HepG2 (cell line): Measurements from ENCODE around the gene CABP5. TPM values are rescaled to one million over a fixed set of nuclear protein-coding genes. Genes with fewer than 3 reads are reported as not detected.

Experiments used
- ATAC-seq: fragments of 200-7000 bp; cut with Tn5 transposase; 3 replicates; pipeline ENCODE4 v1.9.1; 2020; ENCODE audit warnings: mild to moderate bottlenecking, moderate library complexity
- BruUV-seq: library from RNA; stranded (reverse); fragments of 400-500 nt; replicated peaks from 2 replicates; lab custom pipeline; 2021; lab: Mats Ljungman, UMichigan
- CTCF ChIA-PET: fragments of 300-600 bp; formaldehyde crosslinking; extraction: SDS; loops from one replicate; lab custom pipeline; 2021; ENCODE audit warnings: low total read pairs, inconsistent platforms, low intra/inter-chr PET ratio; lab: Yijun Ruan, JAX
- POLR2A ChIA-PET: fragments of 350-600 bp; sonication (Branson Sonifier 250); formaldehyde crosslinking; loops from one replicate; lab custom pipeline; 2020; ENCODE audit warnings: antibody characterized with exemption, inconsistent platforms; lab: Yijun Ruan, JAX
- DNase-seq: peaks from one replicate; pipeline ENCODE4 v3.0.0-alpha.2; 2015; ENCODE audit warnings: low spot score
- FAIRE-seq: peaks from 3 replicates; lab custom pipeline; 2011; peaks lifted over from hg19 to GRCh38; lab: Jason Lieb, UNC
- H2AFZ ChIP-seq: one replicate; pipeline ENCODE4 v1.6.1; 2011; ENCODE audit warnings: low read length, inconsistent platforms
- H3K27ac ChIP-seq: fragments of 300-600 bp; 3 replicates; pipeline ENCODE4 v1.8.0; 2011; ENCODE audit warnings: mixed run types, mild to moderate bottlenecking, mixed read lengths, low read length, inconsistent platforms; ENCODE audit not compliant: insufficient read depth; ENCODE audit errors: extremely low read length
- H3K27me3 ChIP-seq, 2 experiments: fragments of 200-600 bp in 1 of 2; 2 replicates in 1 of 2; 3 replicates in 1 of 2; pipeline versions ENCODE4 v1.6.0 to v1.8.0; 2011; ENCODE audit warnings: low read length in 2 of 2, mild to moderate bottlenecking in 2 of 2, moderate library complexity in 2 of 2, inconsistent platforms in 1 of 2; ENCODE audit not compliant: insufficient read depth in 2 of 2, control insufficient read depth in 1 of 2
- H3K36me3 ChIP-seq, 2 experiments: fragments of 200-600 bp in 1 of 2; replicated peaks in 1 of 2; 2 replicates in 1 of 2; 3 replicates in 1 of 2; pipeline versions ENCODE4 v1.5.1 to v1.8.0; 2011; ENCODE audit warnings: low read length in 2 of 2, inconsistent platforms in 1 of 2; ENCODE audit not compliant: insufficient read depth in 2 of 2, control insufficient read depth in 1 of 2
- H3K4me1 ChIP-seq: 2 replicates; pipeline ENCODE4 v1.5.1; 2012; ENCODE audit warnings: low read length, inconsistent platforms; ENCODE audit not compliant: insufficient read depth
- H3K4me2 ChIP-seq: 2 replicates; pipeline ENCODE4 v1.6.0; 2011; ENCODE audit warnings: low read depth, low read length, inconsistent platforms
- H3K4me3 ChIP-seq, 3 experiments: fragments of 200-600 bp in 1 of 3; sonication (generic), shearing (Covaris generic) in 1 of 3; replicated peaks in 1 of 3; 2 replicates each; pipeline ENCODE4 v1.5.1; 2011 to 2016; ENCODE audit warnings: low read length in 3 of 3, inconsistent platforms in 2 of 3, low read depth in 2 of 3, mild to moderate bottlenecking in 2 of 3, control low read depth in 1 of 3, mixed read lengths in 1 of 3; ENCODE audit not compliant: insufficient read depth in 1 of 3
- H3K79me2 ChIP-seq: one replicate; pipeline ENCODE4 v1.6.1; 2011; ENCODE audit warnings: low read length, inconsistent platforms; ENCODE audit not compliant: insufficient read depth
- H3K9ac ChIP-seq: 2 replicates; pipeline ENCODE4 v1.6.0; 2011; ENCODE audit warnings: mild to moderate bottlenecking, low read depth, low read length, inconsistent platforms; ENCODE audit not compliant: insufficient read depth
- H3K9me3 ChIP-seq: 2 replicates; pipeline ENCODE4 v1.5.1; 2012; ENCODE audit warnings: mild to moderate bottlenecking, low read length
- H4K20me1 ChIP-seq: 2 replicates; pipeline ENCODE4 v1.6.0; 2011; ENCODE audit warnings: inconsistent platforms, mild to moderate bottlenecking, low read length, moderate library complexity; ENCODE audit not compliant: insufficient read depth
- MAFK ChIP-seq, 2 experiments: IDR thresholded peaks in 1 of 2; conservative IDR thresholded peaks in 1 of 2; 2 replicates each; pipeline ENCODE4 v1.6.1; 2011; ENCODE audit warnings: improper control_type of control experiment in 2 of 2, low read length in 2 of 2
- MIER3 ChIP-seq: IDR thresholded peaks from 2 replicates; pipeline ENCODE4 v1.6.1; 2016; ENCODE audit warnings: missing compliant biosample characterization, borderline replicate concordance
- NFE2L2 ChIP-seq: fragments of 150-350 bp; IDR thresholded peaks from 2 replicates; pipeline ENCODE4 v1.6.1; 2014; ENCODE audit warnings: low read length
- ZBTB40 ChIP-seq, 2 experiments: fragments of 450-650 bp in 1 of 2; sonication (generic) in 1 of 2; formaldehyde crosslinking in 1 of 2; IDR thresholded peaks; 2 replicates each; pipeline versions ENCODE4 v1.6.1 to v1.8.0; 2016 to 2022; ENCODE audit warnings: antibody characterized with exemption in 1 of 2, mild to moderate bottlenecking in 1 of 2, missing genetic modification reagents in 1 of 2
- ZC3H13 ChIP-seq: sonication (generic); formaldehyde crosslinking; IDR thresholded peaks from 2 replicates; pipeline ENCODE4 v1.8.1; 2023; ENCODE audit warnings: mild to moderate bottlenecking, missing genetic modification reagents, moderate library complexity
- ZFP36L1 ChIP-seq: sonication (generic); formaldehyde crosslinking; IDR thresholded peaks from 2 replicates; pipeline ENCODE4 v1.8.0; 2022; ENCODE audit warnings: mild to moderate bottlenecking, missing genetic modification reagents, moderate library complexity
- WGBS: methylation state at CpG from one replicate; pipeline ENCODE4 v1.1.6; 2017; ENCODE audit warnings: low lambda C conversion rate; 5-methylcytosine and 5-hydroxymethylcytosine counted together
- in situ Hi-C: cut with HindIII; loops from 2 replicates; pipeline ENCODE4 v1.10.0; 2017; ENCODE audit warnings: low pct_unique_long_range_greater_than_20kb; ENCODE audit not compliant: extremely low pct_ligation_motif_present
- intact Hi-C: fragments of 100-400 bp; cut with micrococcal nuclease; formaldehyde crosslinking; loops from one replicate; pipeline ENCODE4 v1.10.0; 2022; ENCODE audit not compliant: unreplicated experiment
- polyA plus RNA-seq, 8 experiments: library from polyadenylated mRNA; depleted of rRNA in 3 of 8; stranded (reverse) in 7 of 8; unstranded in 1 of 8; fragments of >200 nt; fragmentation: Illumina TruSeq in 4 of 8; extraction: Trizol in 4 of 8; gene quantifications; 2 replicates each; pipeline versions ENCODE4 v1.2.1 to v1.2.3, GENCODE V29; 2011 to 2016; ENCODE audit warnings: low read depth in 4 of 8, missing spikeins in 1 of 8, mixed read lengths in 1 of 8; ENCODE audit not compliant: insufficient read depth in 1 of 8
- total RNA-seq, 5 experiments: library from RNA; depleted of rRNA; stranded (reverse); fragments of >200 nt; fragmentation: Illumina TruSeq; extraction: Trizol; gene quantifications; 2 replicates each; pipeline ENCODE4 v1.2.3, GENCODE V29; 2016; ENCODE audit warnings: low read depth in 1 of 5

The CABP5 gene
- total and polyA plus RNA-seq, 2 of the 13 experiments (the other 11 are each of a cell fraction or from before 2014, with no cell fraction given) = not detected

DNA sequence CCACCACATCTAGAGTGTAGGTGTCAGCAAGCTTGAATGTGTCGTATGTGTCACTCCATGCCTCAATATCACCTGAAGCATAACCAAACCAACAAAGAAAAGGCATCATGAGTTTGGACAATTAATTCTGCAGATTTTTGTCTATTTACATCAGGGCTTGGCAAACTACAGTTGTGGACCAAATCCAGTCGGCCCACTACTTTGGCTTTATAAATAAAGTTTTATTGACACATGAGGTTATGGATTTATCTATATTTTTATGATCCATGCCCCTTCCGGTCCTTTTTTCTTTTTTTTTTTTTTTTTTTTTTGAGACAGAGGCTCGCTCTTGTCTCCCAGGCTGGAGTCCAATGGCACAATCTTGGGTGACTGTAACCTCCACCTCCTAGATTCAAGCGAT, 9.2 kb upstream of the CABP5 start:
- Histone ChIP-seq H3K27me3 (peaks cover 0 to 11% of the 10 kb centered on the region in 2 experiments; a peak in 2 of 5 replicates), H3K4me3 (no peak overlapping the region), H3K36me3 (no peaks in the 10 kb centered on the region), H3K9me3 (no peaks in the 10 kb centered on the region), H3K4me2 (no peak overlapping the region), H3K79me2 (no peaks in the 10 kb centered on the region), H3K9ac (no peak overlapping the region), H3K4me1 (no peaks in the 10 kb centered on the region), H4K20me1 (no peaks in the 10 kb centered on the region), H3K27ac (no peak overlapping the region), H2AFZ (no peak overlapping the region)
- CTCF ChIA-PET = no interaction called here
- intact Hi-C loops = no loop called here
- TF ChIP-seq ZFP36L1 (CRISPR knock-in tag) = no peak
- no peak for TF ChIP-seq MIER3
- in situ Hi-C loops = no loop called here
- POLR2A ChIA-PET = no interaction called here
- FAIRE-seq = no peak
- BruUV-seq = no TSS peak
- WGBS = 26% methylated on average over 5 of the region's 5 CpGs
- no peak for DNase-seq
- no peak for ATAC-seq

- TF ChIP-seq ZC3H13 (no peak), MAFK (conservative IDR thresholded peaks at IDR 0.05 in 1 of 2, IDR thresholded peaks at IDR 0.05 in 1 of 2; ENCODE audit: low read length in 2 of 2) (0 out of 4 replicates have a peak, but pooled peaks of 1 of the 2 experiments have one; percentile 8), ZBTB40 (IDR thresholded peaks at IDR 0.05) (peak; percentile 84), ZBTB40 (CRISPR knock-in tag; IDR thresholded peaks at IDR 0.05) (no peak), NFE2L2 (peak; percentile 56)
- in situ Hi-C loops (no loop called here), intact Hi-C loops (no loop called here)
- Histone ChIP-seq H3K27ac (no peak overlapping the region), H3K4me2 (no peak overlapping the region), H2AFZ (no peak overlapping the region), H3K9me3 (no peaks in the 10 kb centered on the region), H3K4me1 (no peaks in the 10 kb centered on the region), H3K79me2 (no peaks in the 10 kb centered on the region), H4K20me1 (no peaks in the 10 kb centered on the region), H3K36me3 (no peaks in the 10 kb centered on the region), H3K27me3 (peaks cover 0 to 18% of the 10 kb centered on the region in 2 experiments; a peak in 2 of 5 replicates), H3K9ac (no peak overlapping the region), H3K4me3 (no peak overlapping the region)
- WGBS = 45% methylated on average over 10 of the region's 10 CpGs
- POLR2A ChIA-PET = no interaction called here
- no TSS peak for BruUV-seq
- CTCF ChIA-PET = no interaction called here
- DNase-seq = no peak
- FAIRE-seq = no peak
- ATAC-seq = no peak
Observed at GRCh38 chr19:48051335-48052033, 7.6 kb upstream of the CABP5 start.
